ENCODE results near the gene RASAL3.

RASAL3 gene

GRCh38 chr19:15463861-15464371 lies 428 bp downstream of the RASAL3 start:
- Histone ChIP-seq H3K27ac (ENCODE audit: extremely low read depth, low read depth, low read length) (no peak overlapping the region), H3K4me1 (ENCODE audit: control insufficient read depth, insufficient read depth, low read length) (no peaks in the 10 kb centered on the region)
- POLR2A ChIA-PET, result no interaction called here

GRCh38 chr19:15461694-15462093 lies 2.6 kb downstream of the RASAL3 start:
- ChIA-PET CTCF (no interaction called here), POLR2A (no interaction called here)
- H3K4me1 ChIP-seq (ENCODE audit: control insufficient read depth, insufficient read depth, low read length), result no peaks in the 10 kb centered on the region; the same call in 1 of the 2 replicates
- no peaks in the 10 kb centered on the region for H3K36me3 ChIP-seq (ENCODE audit: control insufficient read depth in 2 of 2, insufficient read depth in 1 of 2, low read length in 2 of 2)
- no peak overlapping the region for H3K27ac ChIP-seq (ENCODE audit: extremely low read depth, low read depth, low read length)
- TF ChIP-seq ZNF791 (tag by site-specific recombination; IDR thresholded peaks at IDR 0.05) (no peak), ZNF768 (tag by site-specific recombination; IDR thresholded peaks at IDR 0.05) (peak; percentile 79; the same call in 1 of the 2 replicates), ZNF510 (tag by site-specific recombination; IDR thresholded peaks at IDR 0.05; ENCODE audit: insufficient replicate concordance) (no peak), ZNF449 (tag by site-specific recombination; IDR thresholded peaks at IDR 0.05) (peak; percentile 69)
- H3K9me3 ChIP-seq (ENCODE audit: control insufficient read depth, insufficient read depth, low read depth, low read length), result no peaks in the 10 kb centered on the region
- no peak overlapping the region for H3K4me3 ChIP-seq (ENCODE audit: low read depth, low read length)

More at GRCh38 chr19:15463861-15464371, 428 bp downstream of the RASAL3 start:
- CTCF ChIA-PET, result interaction anchor here (0.7 kb wide), 2 partner anchors 10 to 39 kb away, joined by 3 to 4 read pairs; no protein-coding TSS in a partner anchor
- Histone ChIP-seq H3K9me3 (ENCODE audit: control insufficient read depth, insufficient read depth, low read depth, low read length) (no peaks in the 10 kb centered on the region), H3K4me3 (ENCODE audit: low read depth, low read length) (no peak overlapping the region), H3K36me3 (ENCODE audit: control insufficient read depth in 2 of 2, insufficient read depth in 1 of 2, low read length in 2 of 2) (no peaks in the 10 kb centered on the region)
- TF ChIP-seq HOXA7 (CRISPR knock-in tag; IDR thresholded peaks at IDR 0.05; ENCODE audit: borderline replicate concordance) (no peak), IKZF3 (tag by site-specific recombination; IDR thresholded peaks at IDR 0.05) (no peak), ZNF341 (tag by site-specific recombination; IDR thresholded peaks at IDR 0.05; ENCODE audit: low read depth) (no peak), WT1 (tag by site-specific recombination; IDR thresholded peaks at IDR 0.05) (no peak), ZNF26 (tag by site-specific recombination; IDR thresholded peaks at IDR 0.05) (no peak), ZNF639 (tag by site-specific recombination; IDR thresholded peaks at IDR 0.05) (no peak), SCRT1 (tag by site-specific recombination; IDR thresholded peaks at IDR 0.05; ENCODE audit: borderline replicate concordance) (no peak), GLI4 (tag by site-specific recombination; IDR thresholded peaks at IDR 0.05) (no peak), ZNF155 (tag by site-specific recombination; IDR thresholded peaks at IDR 0.05) (no peak), ZNF623 (tag by site-specific recombination; IDR thresholded peaks at IDR 0.05) (no peak), ZNF571 (tag by site-specific recombination; IDR thresholded peaks at IDR 0.05) (no peak)

- H3K4me1 ChIP-seq (ENCODE audit: control insufficient read depth, insufficient read depth, low read length), result no peaks in the 10 kb centered on the region; the same call in 1 of the 2 replicates
- TF ChIP-seq KLF1 (tag by site-specific recombination; IDR thresholded peaks at IDR 0.05) (peak; percentile 25; the same call in 1 of the 2 replicates), ZSCAN23 (tag by site-specific recombination; IDR thresholded peaks at IDR 0.05) (no peak), ZNF121 (tag by site-specific recombination; IDR thresholded peaks at IDR 0.05) (no peak), SCRT2 (tag by site-specific recombination; IDR thresholded peaks at IDR 0.05) (peak; percentile 17; the same call in 1 of the 2 replicates)
- H3K4me3 ChIP-seq (ENCODE audit: low read depth, low read length), result no peak overlapping the region
- H3K9me3 ChIP-seq (ENCODE audit: control insufficient read depth, insufficient read depth, low read depth, low read length), result no peaks in the 10 kb centered on the region
- H3K36me3 ChIP-seq (ENCODE audit: control insufficient read depth in 2 of 2, insufficient read depth in 1 of 2, low read length in 2 of 2), result no peaks in the 10 kb centered on the region
- H3K27ac ChIP-seq (ENCODE audit: extremely low read depth, low read depth, low read length), result no peak overlapping the region
- POLR2A ChIA-PET, result interaction anchor here (0.8 kb wide), 1 partner anchor 12 kb away, joined by 3 read pairs; no protein-coding TSS in a partner anchor
- CTCF ChIA-PET, result no interaction called here
Observed at GRCh38 chr19:15457701-15458484, 6.5 kb downstream of the RASAL3 start.
